Esophagus muscularis mucosa (tissue), 4 donors: ENCODE data around the gene DNM3. TPM values are rescaled to one million over a fixed set of nuclear protein-coding genes. Genes with fewer than 3 reads are reported as not detected.

Experiments used
- DNase-seq: peaks from one replicate; pipeline ENCODE4 v3.0.0-alpha.2; 2017; ENCODE audit errors: extremely low spot score
- H3K27ac ChIP-seq, 4 donors: fragments of 200-600 bp; sonication (generic); replicated peaks in 1 of 4; 1 replicate in 3 of 4; 2 replicates in 1 of 4; pipeline ENCODE4 v1.5.1; 2016 to 2019; ENCODE audit warnings: mild to moderate bottlenecking in 1 of 4
- H3K27me3 ChIP-seq, 4 donors: fragments of 200-600 bp; sonication (generic); one replicate each; pipeline versions ENCODE4 v1.5.1 to v1.6.0; 2016 to 2019
- H3K36me3 ChIP-seq, 4 donors: fragments of 200-600 bp; sonication (generic); one replicate each; pipeline ENCODE4 v1.5.1; 2016 to 2019
- H3K4me1 ChIP-seq, 4 donors: fragments of 200-600 bp; sonication (generic); one replicate each; pipeline ENCODE4 v1.5.1; 2016 to 2019
- H3K4me3 ChIP-seq, 4 donors: fragments of 200-600 bp; sonication (generic); 1 replicate in 2 of 4; 2 replicates in 2 of 4; pipeline ENCODE4 v1.5.1; 2016 to 2019; ENCODE audit warnings: mild to moderate bottlenecking in 4 of 4, moderate library complexity in 1 of 4
- H3K9me3 ChIP-seq, 4 donors: fragments of 200-600 bp; sonication (generic); 1 replicate in 3 of 4; 2 replicates in 1 of 4; pipeline ENCODE4 v1.5.1; 2016 to 2019
- EP300 ChIP-seq: sonication (generic); formaldehyde crosslinking; IDR thresholded peaks from one replicate; pipeline ENCODE4 v1.6.1; 2017; ENCODE audit warnings: antibody characterized with exemption
- POLR2A ChIP-seq: fragments of 450-650 bp; IDR thresholded peaks from one replicate; pipeline ENCODE4 v1.6.1; 2017; ENCODE audit warnings: antibody characterized with exemption, moderate library complexity, mild to moderate bottlenecking, low read depth
- POLR2AphosphoS5 ChIP-seq, 2 donors: sonication (generic); formaldehyde crosslinking; IDR thresholded peaks; one replicate each; pipeline ENCODE4 v1.6.1; 2017; ENCODE audit warnings: antibody characterized with exemption in 2 of 2
- WGBS: methylation state at CpG from one replicate; pipeline ENCODE4 v1.1.5; 2018; 5-methylcytosine and 5-hydroxymethylcytosine counted together
- intact Hi-C: fragments of 100-400 bp; cut with DNase I; formaldehyde crosslinking; loops from one replicate; pipeline ENCODE4 v1.15.1; 2023
- total RNA-seq, 4 donors: library from RNA; depleted of rRNA; stranded (reverse); fragments of >200 nt; gene quantifications; one replicate each; pipeline versions ENCODE4 v1.1.0 to v1.2.1, GENCODE V29; 2016
- TF ChIP-seq, protein P1 (sequence below), 3 experiments: fragments of 200-600 bp in 2 of 3; fragments of 450-650 bp in 1 of 3; sonication (generic) in 2 of 3; IDR thresholded peaks; one replicate each; pipeline ENCODE4 v1.5.1; 2017 to 2019; ENCODE audit warnings: antibody characterized with exemption in 3 of 3, mild to moderate bottlenecking in 2 of 3, moderate library complexity in 1 of 3

The DNM3 gene
- total RNA-seq, 4 donors from 2014 or later: 3.3 to 6.4 (median 3.9) TPM

GRCh38 chr1:172148213-172148612, 306.9 kb downstream of the DNM3 start:
- DNase-seq: no peak
- Histone ChIP-seq H3K4me1 (peaks cover 0 to 18% (median 13%) of the 10 kb centered on the region in 4 donors), H3K4me3 (no peak overlapping the region), H3K27me3 (no peaks in the 10 kb centered on the region), H3K36me3 (no peaks in the 10 kb centered on the region), H3K27ac (no peak overlapping the region), H3K9me3 (no peaks in the 10 kb centered on the region)
- 71% methylated on average over 2 of the region's 2 CpGs for WGBS
- TF ChIP-seq POLR2AphosphoS5 (IDR thresholded peaks at IDR 0.05) (no peak), POLR2A (no peak), EP300 (no peak)
- TF ChIP-seq, protein P1, sequence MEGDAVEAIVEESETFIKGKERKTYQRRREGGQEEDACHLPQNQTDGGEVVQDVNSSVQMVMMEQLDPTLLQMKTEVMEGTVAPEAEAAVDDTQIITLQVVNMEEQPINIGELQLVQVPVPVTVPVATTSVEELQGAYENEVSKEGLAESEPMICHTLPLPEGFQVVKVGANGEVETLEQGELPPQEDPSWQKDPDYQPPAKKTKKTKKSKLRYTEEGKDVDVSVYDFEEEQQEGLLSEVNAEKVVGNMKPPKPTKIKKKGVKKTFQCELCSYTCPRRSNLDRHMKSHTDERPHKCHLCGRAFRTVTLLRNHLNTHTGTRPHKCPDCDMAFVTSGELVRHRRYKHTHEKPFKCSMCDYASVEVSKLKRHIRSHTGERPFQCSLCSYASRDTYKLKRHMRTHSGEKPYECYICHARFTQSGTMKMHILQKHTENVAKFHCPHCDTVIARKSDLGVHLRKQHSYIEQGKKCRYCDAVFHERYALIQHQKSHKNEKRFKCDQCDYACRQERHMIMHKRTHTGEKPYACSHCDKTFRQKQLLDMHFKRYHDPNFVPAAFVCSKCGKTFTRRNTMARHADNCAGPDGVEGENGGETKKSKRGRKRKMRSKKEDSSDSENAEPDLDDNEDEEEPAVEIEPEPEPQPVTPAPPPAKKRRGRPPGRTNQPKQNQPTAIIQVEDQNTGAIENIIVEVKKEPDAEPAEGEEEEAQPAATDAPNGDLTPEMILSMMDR (IDR thresholded peaks at IDR 0.05): no peak
- intact Hi-C loops: loop anchor here (2.0 kb wide), 1 partner anchor 21 kb away; no protein-coding TSS in a partner anchor

- Histone ChIP-seq H3K4me3 (no peak overlapping the region), H3K9me3 (no peaks in the 10 kb centered on the region), H3K36me3 (no peaks in the 10 kb centered on the region), H3K4me1 (peaks cover 0 to 18% (median 13%) of the 10 kb centered on the region in 4 donors), H3K27me3 (no peaks in the 10 kb centered on the region), H3K27ac (no peak overlapping the region)
- intact Hi-C loops: loop anchor here (2.0 kb wide), 1 partner anchor 20 kb away; no protein-coding TSS in a partner anchor
- TF ChIP-seq, protein P1 (IDR thresholded peaks at IDR 0.05): no peak
- TF ChIP-seq EP300: no peak
- no peak for TF ChIP-seq POLR2AphosphoS5 (IDR thresholded peaks at IDR 0.05)
- DNase-seq: no peak
Measured at GRCh38 chr1:172148707-172149106, 307.4 kb downstream of the DNM3 start.

- 91% methylated on average over 2 of the region's 2 CpGs for WGBS
- Histone ChIP-seq H3K9me3 (no peaks in the 10 kb centered on the region), H3K27ac (no peak overlapping the region), H3K4me3 (no peak overlapping the region), H3K4me1 (peaks cover 0 to 18% (median 13%) of the 10 kb centered on the region in 4 donors), H3K36me3 (no peaks in the 10 kb centered on the region), H3K27me3 (no peaks in the 10 kb centered on the region)
- TF ChIP-seq POLR2AphosphoS5 (IDR thresholded peaks at IDR 0.05) (no peak), POLR2A (no peak), EP300 (no peak)
- TF ChIP-seq, protein P1 (IDR thresholded peaks at IDR 0.05): no peak
- intact Hi-C loops: loop anchor here (2.0 kb wide), 1 partner anchor 19 kb away; no protein-coding TSS in a partner anchor
- DNase-seq: no peak
Measured at GRCh38 chr1:172149346-172149745, 308.0 kb downstream of the DNM3 start.

- peak overlapping the region in 1 of 4 donors; percentile 22 for H3K27ac ChIP-seq
- no peaks in the 10 kb centered on the region for H3K27me3 ChIP-seq
- peaks cover 0 to 15% (median 2%) of the 10 kb centered on the region in 4 donors for H3K4me1 ChIP-seq
- WGBS: 37% methylated on average over 2 of the region's 2 CpGs
- no peaks in the 10 kb centered on the region for H3K9me3 ChIP-seq
- TF ChIP-seq POLR2A (no peak), EP300 (no peak), POLR2AphosphoS5 (IDR thresholded peaks at IDR 0.05) (no peak)
- TF ChIP-seq, protein P1 (IDR thresholded peaks at IDR 0.05): no peak
- H3K4me3 ChIP-seq: no peak overlapping the region
- DNase-seq: no peak
- intact Hi-C loops: no loop called here
- no peaks in the 10 kb centered on the region for H3K36me3 ChIP-seq
Measured at GRCh38 chr1:172154551-172154950, 313.3 kb downstream of the DNM3 start.

- no peaks in the 10 kb centered on the region for H3K36me3 ChIP-seq
- no peak for DNase-seq
- H3K4me3 ChIP-seq: no peak overlapping the region
- intact Hi-C loops: no loop called here
- H3K27me3 ChIP-seq: no peaks in the 10 kb centered on the region
- 86% methylated on average over 2 of the region's 2 CpGs for WGBS
- no peaks in the 10 kb centered on the region for H3K9me3 ChIP-seq
- H3K27ac ChIP-seq: no peak overlapping the region
- H3K4me1 ChIP-seq: peaks cover 0 to 9% (median 2%) of the 10 kb centered on the region in 4 donors
- TF ChIP-seq POLR2A: no peak
- TF ChIP-seq, protein P1 (IDR thresholded peaks at IDR 0.05): no peak
- no peak for TF ChIP-seq POLR2AphosphoS5 (IDR thresholded peaks at IDR 0.05)
- TF ChIP-seq EP300: no peak
Measured at GRCh38 chr1:172155766-172156165, 314.5 kb downstream of the DNM3 start.
